ENCODE data around the gene NPPC. TPM values are rescaled to one million over a fixed set of nuclear protein-coding genes. Genes with fewer than 3 reads are reported as not detected.
A peak's percentile ranks its signal among the peaks of the same experiment; 100 is the strongest.

The NPPC gene
- total RNA-seq, 1 donor from 2014 or later = 16.5 TPM

DNA sequence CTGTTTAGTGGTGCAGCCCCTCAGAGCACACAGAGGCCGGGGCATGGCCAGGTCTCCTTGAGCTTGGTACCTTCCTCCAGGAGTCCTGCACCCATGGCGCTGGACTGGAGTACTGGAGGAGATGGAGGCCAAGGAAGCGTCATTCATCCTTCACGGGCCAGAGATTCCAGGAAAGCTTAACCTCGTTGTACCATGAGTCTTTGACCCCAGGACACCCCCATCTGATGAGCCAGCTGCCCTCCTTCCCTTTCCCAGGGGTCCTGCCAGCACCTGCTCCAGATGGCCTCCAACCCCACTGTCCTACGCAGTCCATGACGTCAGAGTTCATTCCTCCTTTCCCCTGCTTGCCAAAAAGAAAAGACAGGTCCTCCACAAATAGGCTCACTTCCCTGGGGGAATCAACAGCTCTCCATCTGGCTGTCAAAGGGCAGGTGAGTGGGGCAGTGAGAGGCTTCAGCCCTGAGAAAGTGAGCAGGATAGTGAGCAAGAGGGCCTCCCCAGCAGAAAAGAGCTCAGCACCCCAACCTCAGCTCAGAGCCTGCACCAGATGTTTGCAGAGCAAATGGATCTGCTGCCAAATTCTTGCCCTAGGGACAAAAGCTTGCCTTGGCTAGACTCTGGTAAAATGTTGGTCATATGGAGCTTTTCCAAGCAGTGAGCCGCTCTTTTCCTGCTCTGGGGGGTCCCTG is 4.5 kb upstream of the NPPC start:
- DNase-seq (ENCODE audit: low read depth, low spot score) = no peak
- H3K27me3 Mint-ChIP-seq (ENCODE audit: low read depth) = peaks cover 34% of the 10 kb centered on the region
- no peak overlapping the region for H3K4me3 Mint-ChIP-seq
- H3K36me3 Mint-ChIP-seq (ENCODE audit: low read depth) = no peaks in the 10 kb centered on the region
- TF ChIP-seq, protein P1, sequence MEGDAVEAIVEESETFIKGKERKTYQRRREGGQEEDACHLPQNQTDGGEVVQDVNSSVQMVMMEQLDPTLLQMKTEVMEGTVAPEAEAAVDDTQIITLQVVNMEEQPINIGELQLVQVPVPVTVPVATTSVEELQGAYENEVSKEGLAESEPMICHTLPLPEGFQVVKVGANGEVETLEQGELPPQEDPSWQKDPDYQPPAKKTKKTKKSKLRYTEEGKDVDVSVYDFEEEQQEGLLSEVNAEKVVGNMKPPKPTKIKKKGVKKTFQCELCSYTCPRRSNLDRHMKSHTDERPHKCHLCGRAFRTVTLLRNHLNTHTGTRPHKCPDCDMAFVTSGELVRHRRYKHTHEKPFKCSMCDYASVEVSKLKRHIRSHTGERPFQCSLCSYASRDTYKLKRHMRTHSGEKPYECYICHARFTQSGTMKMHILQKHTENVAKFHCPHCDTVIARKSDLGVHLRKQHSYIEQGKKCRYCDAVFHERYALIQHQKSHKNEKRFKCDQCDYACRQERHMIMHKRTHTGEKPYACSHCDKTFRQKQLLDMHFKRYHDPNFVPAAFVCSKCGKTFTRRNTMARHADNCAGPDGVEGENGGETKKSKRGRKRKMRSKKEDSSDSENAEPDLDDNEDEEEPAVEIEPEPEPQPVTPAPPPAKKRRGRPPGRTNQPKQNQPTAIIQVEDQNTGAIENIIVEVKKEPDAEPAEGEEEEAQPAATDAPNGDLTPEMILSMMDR (conservative IDR thresholded peaks at IDR 0.05) = no peak
- H3K27ac Mint-ChIP-seq (ENCODE audit: unreplicated experiment) = no peak overlapping the region
- H3K4me1 Mint-ChIP-seq = peaks cover 25% of the 10 kb centered on the region
- H3K9me3 Mint-ChIP-seq = no peaks in the 10 kb centered on the region

DNA sequence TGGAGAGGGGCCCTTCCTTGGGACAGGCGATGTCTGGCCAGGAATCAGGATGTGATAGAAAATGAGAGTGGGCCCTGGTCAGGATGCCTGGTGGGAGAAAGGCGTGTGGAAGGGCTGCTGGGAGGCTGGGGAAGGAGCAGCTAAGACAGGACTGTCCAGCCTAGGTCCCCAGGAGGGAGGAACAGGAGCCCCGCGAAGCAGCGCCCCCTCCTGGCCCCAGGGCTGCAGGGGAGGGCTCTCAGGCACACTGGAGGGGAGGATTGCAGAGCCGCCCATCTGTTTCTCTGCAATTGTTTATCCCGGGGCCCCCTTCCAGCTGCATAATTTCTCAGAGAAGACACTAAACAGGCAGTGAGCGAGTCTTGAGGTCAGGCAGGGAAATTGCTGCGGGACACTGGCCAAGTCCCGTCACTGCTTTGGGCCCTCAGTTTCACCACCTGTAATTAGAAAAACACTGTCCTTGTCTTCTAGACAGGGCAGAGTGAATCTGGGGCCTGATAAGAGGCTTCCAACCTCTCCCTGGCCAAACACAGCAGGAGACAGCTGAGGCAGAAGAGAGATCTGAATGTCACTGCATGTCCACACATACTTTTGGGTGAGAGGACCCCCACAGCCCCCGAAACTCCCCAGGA is 3.9 kb upstream of the NPPC start:
- no peaks in the 10 kb centered on the region for H3K9me3 Mint-ChIP-seq
- H3K27ac Mint-ChIP-seq (ENCODE audit: unreplicated experiment) = no peak overlapping the region
- peaks cover 25% of the 10 kb centered on the region for H3K4me1 Mint-ChIP-seq
- no peak overlapping the region for H3K4me3 Mint-ChIP-seq
- H3K27me3 Mint-ChIP-seq (ENCODE audit: low read depth) = peaks cover 37% of the 10 kb centered on the region
- no peak for DNase-seq (ENCODE audit: low read depth, low spot score)
- TF ChIP-seq, protein P1 (conservative IDR thresholded peaks at IDR 0.05) = peak; percentile 46
- no peaks in the 10 kb centered on the region for H3K36me3 Mint-ChIP-seq (ENCODE audit: low read depth)

DNA sequence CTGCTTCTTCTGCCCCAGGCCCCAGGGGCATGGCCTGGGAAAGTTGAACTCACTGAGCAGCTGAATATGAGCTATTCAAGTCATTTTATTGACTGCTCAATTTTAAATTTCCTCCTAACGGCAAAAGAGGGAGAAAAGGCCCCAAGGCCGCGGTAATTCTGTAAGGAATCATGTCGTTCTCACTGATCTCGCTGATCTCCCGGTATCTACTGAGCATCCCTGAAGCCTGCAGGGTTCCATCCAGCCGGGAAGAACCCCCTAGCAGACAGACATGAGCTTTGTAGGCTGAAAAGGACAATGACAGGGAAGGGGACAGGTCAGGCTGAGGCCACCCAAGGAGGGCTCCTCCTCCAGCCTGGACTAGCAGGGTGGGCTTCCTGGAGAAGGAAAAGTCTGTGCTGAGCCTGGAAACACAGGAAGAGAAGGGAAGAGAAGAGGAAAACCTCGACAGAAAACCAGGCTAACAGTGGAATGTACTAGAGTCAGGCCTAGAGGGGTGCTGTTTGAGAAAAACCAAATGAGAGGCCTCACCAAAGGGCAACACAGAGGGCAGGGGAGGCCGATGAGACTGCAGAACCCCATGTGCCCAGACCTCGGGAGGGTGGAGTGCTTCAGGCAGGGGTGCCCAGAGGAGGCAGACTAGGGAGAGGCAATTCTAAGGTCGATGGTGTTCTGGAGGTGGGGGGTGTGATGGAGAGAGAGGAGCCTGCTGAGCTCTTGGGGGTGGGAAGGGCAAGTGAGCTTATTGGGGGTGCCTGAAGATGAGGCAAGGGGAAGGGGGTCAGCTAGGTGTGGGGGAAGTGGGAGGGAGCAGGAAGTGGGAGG is 2.9 kb upstream of the NPPC start:
- Mint-ChIP-seq H3K36me3 (ENCODE audit: low read depth) (peaks cover 3% of the 10 kb centered on the region), H3K4me3 (peak overlapping the region; percentile 13), H3K9me3 (no peaks in the 10 kb centered on the region), H3K4me1 (peaks cover 34% of the 10 kb centered on the region), H3K27ac (ENCODE audit: unreplicated experiment) (no peak overlapping the region), H3K27me3 (ENCODE audit: low read depth) (peaks cover 46% of the 10 kb centered on the region)
- TF ChIP-seq, protein P1 (conservative IDR thresholded peaks at IDR 0.05) = no peak
- DNase-seq (ENCODE audit: low read depth, low spot score) = no peak

DNA sequence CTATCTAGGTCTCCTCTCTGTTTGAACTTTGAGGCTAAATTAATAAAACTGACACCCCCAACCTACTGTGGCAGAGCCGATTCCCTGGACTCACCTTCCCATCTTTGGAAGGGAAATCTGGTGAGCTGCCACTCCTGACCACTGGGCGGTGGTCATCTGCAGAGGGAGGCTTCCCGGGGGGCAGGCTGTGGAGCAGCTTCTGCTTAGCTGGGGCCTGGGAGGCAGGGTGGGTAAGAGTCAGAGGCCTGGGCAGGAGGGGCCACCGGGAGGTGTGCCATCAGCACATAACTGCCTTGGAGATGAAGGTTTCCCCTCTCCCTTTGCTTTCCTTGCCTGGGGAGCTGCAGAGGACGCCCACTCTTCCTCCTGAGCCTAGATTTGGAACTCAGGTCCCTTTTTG is 2.3 kb upstream of the NPPC start:
- Mint-ChIP-seq H3K36me3 (ENCODE audit: low read depth) (peaks cover 4% of the 10 kb centered on the region), H3K4me1 (peaks cover 39% of the 10 kb centered on the region), H3K4me3 (peak overlapping the region; percentile 81), H3K27me3 (ENCODE audit: low read depth) (peaks cover 52% of the 10 kb centered on the region), H3K9me3 (no peaks in the 10 kb centered on the region), H3K27ac (ENCODE audit: unreplicated experiment) (no peak overlapping the region)
- TF ChIP-seq, protein P1 (conservative IDR thresholded peaks at IDR 0.05) = no peak
- no peak for DNase-seq (ENCODE audit: low read depth, low spot score)

DNA sequence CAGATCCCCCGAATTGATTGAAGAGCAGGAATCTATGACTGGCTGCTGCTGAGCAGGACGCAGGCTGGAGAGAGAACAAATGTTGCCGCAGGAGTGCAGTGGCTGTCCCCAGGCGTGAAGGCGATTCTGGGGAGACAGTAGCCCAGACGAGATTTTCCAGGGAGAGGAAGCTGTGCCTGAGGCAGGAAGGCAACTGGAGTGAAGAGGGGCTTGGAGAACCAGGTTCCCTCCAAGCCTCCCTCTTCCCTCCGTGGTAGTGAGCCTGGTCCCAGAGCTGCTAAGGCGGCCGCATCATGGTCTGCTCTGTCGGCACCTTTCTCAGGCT is 1.3 kb upstream of the NPPC start:
- Mint-ChIP-seq H3K4me1 (peaks cover 39% of the 10 kb centered on the region), H3K4me3 (peak overlapping the region; percentile 81), H3K27me3 (ENCODE audit: low read depth) (peaks cover 51% of the 10 kb centered on the region), H3K36me3 (ENCODE audit: low read depth) (peaks cover 4% of the 10 kb centered on the region), H3K9me3 (no peaks in the 10 kb centered on the region), H3K27ac (ENCODE audit: unreplicated experiment) (no peak overlapping the region)
- TF ChIP-seq, protein P1 (conservative IDR thresholded peaks at IDR 0.05) = no peak
- DNase-seq (ENCODE audit: low read depth, low spot score) = no peak
